B cell (primary cell): Measurements from ENCODE around the gene SLC15A2. TPM values are rescaled to one million over a fixed set of nuclear protein-coding genes. Genes with fewer than 3 reads are reported as not detected.

Experiments
- ATAC-seq: fragments of 200-7000 bp; cut with Tn5 transposase; one replicate; pipeline ENCODE4 v1.10.0; 2021; ENCODE audit warnings: low read depth, mild to moderate bottlenecking, moderate number of reproducible peaks, moderate library complexity
- CTCF ChIA-PET: fragments of 350-600 bp; sonication (Branson Sonifier 250); formaldehyde crosslinking; loops from one replicate; lab custom pipeline; 2021; ENCODE audit warnings: antibody characterized with exemption, inconsistent platforms; lab: Charles Lee
- POLR2A ChIA-PET: fragments of 350-600 bp; sonication (Branson Sonifier 250); formaldehyde crosslinking; loops from one replicate; lab custom pipeline; 2021; ENCODE audit warnings: antibody characterized with exemption; lab: Charles Lee
- DNase-seq: peaks from one replicate; pipeline ENCODE4 v3.0.0; 2013
- H2AFZ ChIP-seq: 2 replicates; pipeline ENCODE4 v1.6.1; 2012; ENCODE audit warnings: mild to moderate bottlenecking, low read depth, low read length; ENCODE audit not compliant: insufficient read depth, poor library complexity, severe bottlenecking
- H3K27ac ChIP-seq, 2 donors: 1 replicate in 1 of 2; 2 replicates in 1 of 2; pipeline ENCODE4 v1.5.1; 2012 to 2013; ENCODE audit warnings: low read length in 2 of 2, mild to moderate bottlenecking in 2 of 2, moderate library complexity in 1 of 2
- H3K27me3 ChIP-seq, 4 experiments: fragments of 200-600 bp in 1 of 4; sonication (generic) in 1 of 4; replicated peaks in 1 of 4; 1 replicate in 2 of 4; 2 replicates in 2 of 4; pipeline versions ENCODE4 v1.6.1 to v1.7.0; 2013 to 2016; ENCODE audit warnings: low read length in 3 of 4, mild to moderate bottlenecking in 2 of 4, mixed read lengths in 1 of 4, moderate library complexity in 1 of 4; ENCODE audit not compliant: insufficient read depth in 4 of 4, control insufficient read depth in 3 of 4; ENCODE audit errors: control extremely low read depth in 1 of 4
- H3K36me3 ChIP-seq, 2 experiments: replicated peaks in 1 of 2; 1 replicate in 1 of 2; 2 replicates in 1 of 2; pipeline versions ENCODE4 v1.6.1 to v1.7.1; 2013; ENCODE audit warnings: low read length in 1 of 2; ENCODE audit not compliant: insufficient read depth in 2 of 2, control insufficient read depth in 1 of 2; ENCODE audit errors: control extremely low read depth in 1 of 2, extremely low read depth in 1 of 2
- H3K4me1 ChIP-seq, 2 donors: fragments of 200-600 bp in 1 of 2; sonication (generic) in 1 of 2; 1 replicate in 1 of 2; 2 replicates in 1 of 2; pipeline versions ENCODE4 v1.5.1 to v1.6.1; 2013 to 2017; ENCODE audit warnings: low read length in 2 of 2; ENCODE audit not compliant: control insufficient read depth in 2 of 2, insufficient read depth in 2 of 2
- H3K4me2 ChIP-seq: replicated peaks from 2 replicates; pipeline ENCODE3; 2012; ENCODE audit warnings: mild to moderate bottlenecking, low read depth, low read length; ENCODE audit not compliant: poor library complexity, severe bottlenecking
- H3K4me3 ChIP-seq, 5 experiments: fragments of 200-600 bp in 1 of 5; sonication (generic) in 1 of 5; 1 replicate in 3 of 5; 2 replicates in 2 of 5; pipeline versions ENCODE4 v1.5.1 to v1.7.0; 2011 to 2016; ENCODE audit warnings: low read length in 4 of 5, mild to moderate bottlenecking in 4 of 5, low read depth in 2 of 5, control low read depth in 1 of 5, moderate library complexity in 1 of 5; ENCODE audit not compliant: insufficient read depth in 1 of 5; ENCODE audit errors: control extremely low read depth in 1 of 5, extremely low read depth in 1 of 5
- H3K79me2 ChIP-seq: fragments of 200-600 bp; sonication (generic); one replicate; pipeline ENCODE4 v1.6.0; 2016; ENCODE audit warnings: low read length; ENCODE audit not compliant: control insufficient read depth, insufficient read depth
- H3K9ac ChIP-seq: fragments of 200-600 bp; sonication (generic); 2 replicates; pipeline ENCODE4 v1.6.1; 2017; ENCODE audit warnings: mild to moderate bottlenecking, low read length, moderate library complexity
- H3K9me3 ChIP-seq, 3 donors: one replicate each; pipeline versions ENCODE4 v1.6.1 to v1.7.1; 2013; ENCODE audit warnings: low read length in 2 of 3; ENCODE audit not compliant: control insufficient read depth in 2 of 3, insufficient read depth in 1 of 3; ENCODE audit errors: control extremely low read depth in 1 of 3
- H4K20me1 ChIP-seq: 2 replicates; pipeline ENCODE4 v1.6.0; 2012; ENCODE audit warnings: mild to moderate bottlenecking, low read length; ENCODE audit not compliant: insufficient read depth, control insufficient read depth, poor library complexity, severe bottlenecking
- H3K27ac Mint-ChIP-seq: one replicate; pipeline ENCODE4 v1.8.0; 2021; ENCODE audit warnings: mixed read lengths
- H3K27me3 Mint-ChIP-seq: one replicate; pipeline ENCODE4 v1.8.0; 2021; ENCODE audit warnings: mixed read lengths
- H3K4me1 Mint-ChIP-seq: one replicate; pipeline ENCODE4 v1.8.0; 2021; ENCODE audit warnings: mixed read lengths
- H3K4me3 Mint-ChIP-seq: one replicate; pipeline ENCODE4 v1.8.0; 2021; ENCODE audit warnings: mixed read lengths
- H3K9me3 Mint-ChIP-seq: one replicate; pipeline ENCODE4 v1.8.0; 2022; ENCODE audit warnings: mixed read lengths; ENCODE audit not compliant: insufficient read depth
- EZH2 ChIP-seq: IDR thresholded peaks from 2 replicates; pipeline ENCODE4 v1.6.1; 2012; ENCODE audit warnings: borderline replicate concordance, low read depth, mild to moderate bottlenecking, moderate library complexity, low read length; ENCODE audit not compliant: insufficient read depth, poor library complexity, severe bottlenecking
- WGBS: methylation state at CpG from one replicate; pipeline ENCODE4 v1.1.5; 2013; ENCODE audit warnings: missing lambda C conversion rate; ENCODE audit not compliant: insufficient coverage; 5-methylcytosine and 5-hydroxymethylcytosine counted together
- intact Hi-C: fragments of 100-400 bp; cut with micrococcal nuclease; formaldehyde crosslinking; loops from one replicate; pipeline ENCODE4 v1.10.0; 2022
- polyA plus RNA-seq: library from polyadenylated mRNA; depleted of rRNA; stranded (reverse); fragments of >200 nt; gene quantifications from 2 replicates; pipeline ENCODE4 v1.2.3, GENCODE V29; 2012
- total RNA-seq, 2 donors: library from RNA; stranded (reverse); fragments of 120-200 nt in 1 of 2; gene quantifications; 1 replicate in 1 of 2; 2 replicates in 1 of 2; pipeline versions ENCODE4 v1.2.3 to v1.2.4, GENCODE V29; 2013 to 2022
- TF ChIP-seq, protein P1 (sequence below): fragments of 200-600 bp; IDR thresholded peaks from one replicate; pipeline ENCODE4 v1.8.0; 2022; ENCODE audit warnings: antibody characterized with exemption, mild to moderate bottlenecking

The SLC15A2 gene
- total and polyA plus RNA-seq, 2 donors (not counting 1 experiment from before 2014, with no cell fraction given) = 13.1 to 16.9 TPM

GRCh38 chr3:121941592-121941991 lies 47.4 kb downstream of the SLC15A2 start:
- Histone ChIP-seq H4K20me1 (no peaks in the 10 kb centered on the region), H3K4me3 (no peak overlapping the region), H3K9me3 (no peaks in the 10 kb centered on the region), H2AFZ (no peak overlapping the region), H3K36me3 (peaks cover 18 to 54% of the 10 kb centered on the region in 2 experiments), H3K27ac (no peak overlapping the region), H3K27me3 (no peaks in the 10 kb centered on the region), H3K4me2 (no peak overlapping the region), H3K4me1 (no peaks in the 10 kb centered on the region), H3K79me2 (no peaks in the 10 kb centered on the region), H3K9ac (no peak overlapping the region)
- ChIA-PET CTCF (no interaction called here), POLR2A (no interaction called here)
- no peaks in the 10 kb centered on the region for H3K27me3 Mint-ChIP-seq
- no peak overlapping the region for H3K4me3 Mint-ChIP-seq
- DNase-seq (no peak), ATAC-seq (no peak)
- no peaks in the 10 kb centered on the region for H3K4me1 Mint-ChIP-seq
- no peak for TF ChIP-seq EZH2
- TF ChIP-seq, protein P1, sequence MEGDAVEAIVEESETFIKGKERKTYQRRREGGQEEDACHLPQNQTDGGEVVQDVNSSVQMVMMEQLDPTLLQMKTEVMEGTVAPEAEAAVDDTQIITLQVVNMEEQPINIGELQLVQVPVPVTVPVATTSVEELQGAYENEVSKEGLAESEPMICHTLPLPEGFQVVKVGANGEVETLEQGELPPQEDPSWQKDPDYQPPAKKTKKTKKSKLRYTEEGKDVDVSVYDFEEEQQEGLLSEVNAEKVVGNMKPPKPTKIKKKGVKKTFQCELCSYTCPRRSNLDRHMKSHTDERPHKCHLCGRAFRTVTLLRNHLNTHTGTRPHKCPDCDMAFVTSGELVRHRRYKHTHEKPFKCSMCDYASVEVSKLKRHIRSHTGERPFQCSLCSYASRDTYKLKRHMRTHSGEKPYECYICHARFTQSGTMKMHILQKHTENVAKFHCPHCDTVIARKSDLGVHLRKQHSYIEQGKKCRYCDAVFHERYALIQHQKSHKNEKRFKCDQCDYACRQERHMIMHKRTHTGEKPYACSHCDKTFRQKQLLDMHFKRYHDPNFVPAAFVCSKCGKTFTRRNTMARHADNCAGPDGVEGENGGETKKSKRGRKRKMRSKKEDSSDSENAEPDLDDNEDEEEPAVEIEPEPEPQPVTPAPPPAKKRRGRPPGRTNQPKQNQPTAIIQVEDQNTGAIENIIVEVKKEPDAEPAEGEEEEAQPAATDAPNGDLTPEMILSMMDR = no peak
- no peak overlapping the region for H3K27ac Mint-ChIP-seq
- intact Hi-C loops = no loop called here
- WGBS = no CpG with 5 or more reads among the region's 1 CpG
- H3K9me3 Mint-ChIP-seq = no peaks in the 10 kb centered on the region

DNA sequence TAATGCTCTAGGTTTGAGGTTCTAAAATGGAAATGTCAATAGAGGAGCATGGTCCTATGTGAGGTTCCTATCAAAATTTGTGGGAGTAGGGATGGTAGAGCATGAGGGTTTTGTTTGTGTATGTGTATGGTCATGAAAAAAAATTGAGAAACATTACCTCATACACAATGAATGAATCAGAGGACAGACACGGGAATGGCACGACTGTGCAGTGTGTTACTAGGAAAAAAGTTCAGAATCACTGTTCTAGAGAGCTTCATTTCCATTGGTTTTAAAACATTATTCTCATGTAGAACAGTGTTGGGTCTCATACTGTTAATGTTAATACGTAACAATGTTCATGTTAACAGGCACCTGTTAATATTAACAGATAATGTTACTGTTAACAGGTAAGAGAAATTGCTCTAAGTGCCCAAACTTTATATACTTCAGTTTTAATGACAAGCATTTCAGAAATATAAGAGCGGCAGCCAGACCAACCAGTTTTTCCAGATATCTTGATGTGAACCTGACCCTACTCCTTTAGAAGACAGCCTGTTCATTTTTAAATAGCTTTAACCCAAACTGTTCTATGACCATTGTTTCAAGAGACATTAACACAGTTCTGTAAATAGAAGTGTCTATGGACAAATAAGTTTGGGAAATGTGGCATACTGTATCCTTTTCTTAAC lies 48.0 kb downstream of the SLC15A2 start:
- Histone ChIP-seq H3K27me3 (no peaks in the 10 kb centered on the region), H3K4me1 (no peaks in the 10 kb centered on the region), H3K27ac (no peak overlapping the region), H3K9ac (no peak overlapping the region), H3K4me2 (no peak overlapping the region), H2AFZ (no peak overlapping the region), H3K9me3 (no peaks in the 10 kb centered on the region), H3K36me3 (peaks cover 18 to 54% of the 10 kb centered on the region in 2 experiments), H3K4me3 (no peak overlapping the region), H4K20me1 (no peaks in the 10 kb centered on the region), H3K79me2 (no peaks in the 10 kb centered on the region)
- 100% methylated on average over 1 of the region's 4 CpGs for WGBS
- Mint-ChIP-seq H3K4me3 (no peak overlapping the region), H3K27me3 (no peaks in the 10 kb centered on the region), H3K4me1 (no peaks in the 10 kb centered on the region), H3K9me3 (no peaks in the 10 kb centered on the region), H3K27ac (no peak overlapping the region)
- intact Hi-C loops = no loop called here
- ChIA-PET CTCF (interaction anchor here (0.8 kb wide), 1 partner anchor 292 kb away, joined by 3 read pairs; no protein-coding TSS in a partner anchor), POLR2A (no interaction called here)
- TF ChIP-seq EZH2 = no peak
- TF ChIP-seq, protein P1 = no peak
- no peak for ATAC-seq
- DNase-seq = no peak
